ENCODE data around the gene ALDH5A1.
A peak's percentile ranks its signal among the peaks of the same experiment; 100 is the strongest.

Gene ALDH5A1

DNA sequence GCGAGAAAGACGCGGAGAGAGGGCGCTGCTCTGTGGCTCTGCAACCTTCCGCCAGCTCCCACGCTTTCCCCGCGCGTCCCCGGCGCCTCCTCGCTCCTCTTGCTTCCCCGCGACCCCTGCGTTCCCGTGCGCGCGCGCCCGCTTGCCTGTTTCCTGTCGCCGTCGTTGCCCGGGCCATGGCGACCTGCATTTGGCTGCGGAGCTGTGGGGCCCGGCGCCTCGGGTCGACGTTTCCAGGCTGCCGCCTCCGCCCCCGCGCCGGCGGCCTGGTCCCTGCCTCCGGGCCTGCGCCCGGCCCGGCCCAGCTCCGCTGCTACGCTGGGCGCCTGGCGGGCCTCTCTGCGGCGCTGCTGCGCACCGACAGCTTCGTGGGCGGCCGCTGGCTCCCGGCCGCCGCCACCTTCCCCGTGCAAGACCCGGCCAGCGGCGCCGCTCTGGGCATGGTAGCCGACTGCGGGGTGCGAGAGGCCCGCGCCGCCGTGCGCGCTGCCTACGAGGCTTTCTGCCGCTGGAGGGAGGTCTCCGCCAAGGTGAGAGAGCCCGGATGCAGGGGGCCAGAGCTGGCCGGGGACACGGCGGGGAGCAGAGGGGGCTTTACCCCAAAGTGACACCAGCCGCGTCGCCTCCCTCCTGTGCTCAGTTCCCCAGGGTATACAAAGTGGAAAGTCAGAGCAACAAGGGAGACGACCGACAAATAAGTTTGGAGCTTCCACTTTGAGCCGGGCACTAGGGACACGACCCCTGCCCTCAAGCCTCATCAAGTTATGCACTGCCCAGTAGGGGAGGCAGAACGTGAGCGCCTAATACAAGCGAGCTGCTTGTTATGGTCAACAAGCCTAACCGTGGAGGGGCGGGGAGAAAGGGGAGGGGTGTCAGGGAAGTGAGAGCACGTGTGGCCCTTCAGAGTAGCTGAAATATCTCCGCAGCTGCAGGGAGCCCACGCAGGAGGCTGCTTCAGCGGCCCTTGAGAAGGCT is at the start of gene ALDH5A1:
TSS of gene ALDH5A1 (plus strand) at position 149 of the 975 bp plus-strand sequence. CDS start at position 177, 28 bp downstream.
- DNase-seq, result peak; percentile 80 to 81

DNA sequence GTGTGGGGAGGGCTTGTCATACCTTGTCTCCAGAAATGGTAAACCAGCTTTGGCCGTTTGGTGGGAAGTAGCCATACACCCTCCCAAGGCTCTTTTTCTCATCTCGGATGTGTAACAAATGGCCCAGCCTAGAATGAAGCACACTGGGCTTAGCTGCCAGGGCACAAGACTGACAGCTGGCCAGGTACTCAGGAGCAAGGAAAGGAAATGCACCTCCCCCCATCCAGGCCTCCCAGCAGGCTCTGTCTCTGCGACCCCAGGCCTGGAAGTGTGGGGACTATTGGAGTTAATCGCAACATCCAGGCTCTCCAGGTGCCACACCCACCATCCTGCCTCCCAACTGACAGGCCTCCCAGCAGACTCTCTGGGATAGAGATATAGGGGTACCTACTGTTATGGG is 49.1 kb upstream of the ALDH5A1 start:
- no peak for DNase-seq

DNA sequence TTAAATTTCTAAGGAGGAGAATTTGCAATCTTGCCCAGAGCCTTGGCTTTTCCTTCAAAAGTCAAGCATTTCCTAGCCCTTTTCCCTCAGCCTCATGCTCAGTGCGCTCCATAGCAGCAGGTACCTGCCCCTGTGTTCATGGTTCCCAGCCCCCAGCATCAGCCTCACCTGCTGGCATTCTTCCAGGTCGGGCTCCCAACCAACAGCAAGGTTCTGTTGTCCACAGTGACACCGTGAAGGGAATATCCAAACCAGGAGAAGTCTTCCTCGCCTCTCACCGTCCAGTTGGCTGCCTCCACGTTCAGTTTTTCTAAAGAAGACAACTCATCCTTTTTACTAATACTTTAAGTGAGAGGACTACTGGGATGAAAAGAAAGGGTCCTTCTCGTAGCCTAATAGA is 48.1 kb upstream of the ALDH5A1 start:
- DNase-seq, result no peak

DNA sequence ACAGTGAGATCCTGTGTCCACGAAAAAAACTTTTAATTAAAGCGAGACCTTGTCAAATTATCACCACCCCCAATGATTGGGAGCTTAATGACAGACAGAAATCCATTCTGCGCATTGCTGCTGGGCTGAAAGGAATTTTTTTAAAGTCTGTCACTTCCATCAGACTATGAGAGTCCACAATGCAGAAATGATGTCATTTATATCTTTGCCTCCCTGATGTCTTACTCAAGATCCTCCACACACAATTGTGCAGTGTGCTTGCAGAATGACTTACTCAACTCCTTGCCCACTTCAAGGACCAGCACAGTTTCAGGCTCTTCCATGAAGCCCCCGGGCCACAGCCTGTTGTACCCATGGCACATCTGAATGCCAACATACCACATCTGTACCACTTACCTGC is 46.4 kb upstream of the ALDH5A1 start:
- no peak for DNase-seq

DNA sequence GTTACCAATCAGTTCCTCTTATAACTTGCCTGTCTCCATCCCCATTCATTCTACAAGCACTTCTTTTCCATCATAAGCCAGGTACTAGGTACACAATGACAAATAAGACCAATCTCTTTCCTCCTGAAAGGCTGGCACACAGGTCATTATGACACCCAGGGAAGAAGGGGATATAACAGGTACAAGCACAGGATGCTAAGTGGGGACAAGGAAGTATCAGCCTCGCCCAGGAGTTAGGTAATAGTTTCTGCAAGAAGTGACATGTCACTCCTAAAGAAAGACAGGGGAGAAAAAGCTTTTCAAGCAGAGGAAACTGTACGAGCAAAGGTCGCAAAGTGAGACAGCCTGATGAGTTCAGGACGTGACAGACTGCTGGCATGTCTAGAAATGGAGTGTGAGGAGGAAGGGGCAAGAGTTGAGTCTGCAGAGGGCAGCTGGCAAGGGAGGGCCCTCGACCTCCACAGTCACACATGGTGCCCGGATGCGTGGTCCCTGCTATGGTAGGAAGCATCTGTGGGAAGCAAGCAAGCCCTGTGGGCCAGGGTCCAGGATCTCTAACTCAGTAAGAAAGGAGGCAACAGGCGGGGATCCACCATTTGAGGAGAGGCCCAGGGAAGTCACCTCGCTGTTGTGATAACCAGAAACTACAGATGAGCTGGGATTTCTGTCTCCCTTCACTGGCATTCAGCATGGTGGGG is 45.8 kb upstream of the ALDH5A1 start:
- no peak for DNase-seq

DNA sequence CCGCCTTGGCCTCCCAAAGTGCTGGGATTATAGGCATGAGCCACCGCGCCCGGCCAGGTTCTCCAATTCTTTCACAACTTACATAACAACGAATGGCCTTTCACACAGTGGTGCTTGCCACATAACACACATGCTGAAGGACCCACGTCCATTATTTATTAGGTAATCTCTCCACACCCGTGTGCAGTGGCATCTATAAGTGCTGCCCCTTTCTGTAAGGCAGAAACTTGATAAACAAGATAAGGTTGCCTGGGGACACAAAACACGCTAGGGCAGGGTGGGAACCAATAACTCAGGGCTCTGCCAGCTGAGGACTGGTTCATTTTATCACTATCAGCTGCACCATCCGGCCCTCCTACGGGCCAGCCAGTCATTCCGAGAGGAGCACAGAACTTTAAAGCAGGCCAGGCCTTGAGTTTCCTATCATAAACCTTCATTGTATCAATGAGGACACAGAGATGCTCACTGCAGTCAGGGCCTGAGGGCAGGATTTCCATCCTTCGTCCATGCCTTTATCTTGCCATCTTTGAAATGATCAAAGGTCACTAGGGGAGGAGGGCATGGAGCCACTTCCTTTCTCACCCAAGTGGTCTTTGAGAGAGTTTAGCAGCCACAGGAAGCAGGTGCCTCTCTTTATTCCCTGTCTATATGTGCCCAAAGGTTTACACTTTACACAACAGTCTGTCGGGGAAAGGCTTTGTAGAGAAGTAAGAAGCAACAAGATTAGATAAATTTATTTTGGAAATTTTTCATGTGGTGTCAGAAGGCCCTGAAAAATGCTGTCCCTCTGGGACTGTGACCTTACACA is 43.0 kb upstream of the ALDH5A1 start:
- no peak for DNase-seq

DNA sequence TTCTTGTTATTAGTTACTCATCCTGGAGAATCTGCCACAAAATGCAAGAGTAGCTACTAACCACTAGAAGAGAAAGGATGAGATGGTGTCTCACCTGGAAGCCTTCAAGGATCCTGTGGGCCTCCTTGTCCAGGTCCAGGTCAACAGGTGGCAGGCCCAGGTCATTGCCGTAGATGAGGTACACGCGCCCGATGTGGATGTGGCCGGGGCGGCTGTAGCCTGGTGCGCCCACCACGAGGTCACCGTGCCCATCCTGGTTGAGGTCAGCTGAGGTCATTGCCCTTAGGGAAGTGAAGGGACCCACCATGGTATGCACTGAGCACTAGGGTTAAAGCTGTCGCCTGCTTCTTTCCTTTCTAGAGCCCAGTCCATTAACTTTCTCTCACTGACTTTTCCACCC is 40.8 kb upstream of the ALDH5A1 start:
- DNase-seq, result no peak

DNA sequence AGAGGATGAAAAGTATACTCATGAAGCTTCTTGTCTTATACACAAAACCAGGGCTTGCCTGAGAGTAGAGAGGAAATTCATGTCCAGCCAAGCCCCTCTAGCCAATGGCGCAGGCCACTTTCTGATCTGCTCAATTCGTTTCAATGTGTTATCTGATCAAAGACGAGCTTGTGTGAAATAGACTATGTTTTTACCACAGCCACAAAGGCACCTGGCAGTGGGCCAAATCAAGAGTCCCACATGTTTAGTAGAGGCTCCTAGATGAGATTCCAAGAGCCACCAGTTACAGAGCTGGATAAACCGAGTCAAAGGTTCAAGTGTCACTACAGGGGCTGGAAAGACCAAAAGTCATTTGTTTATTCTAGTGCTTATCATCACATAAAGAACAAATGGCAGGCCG is 40.3 kb upstream of the ALDH5A1 start:
- no peak for DNase-seq

DNA sequence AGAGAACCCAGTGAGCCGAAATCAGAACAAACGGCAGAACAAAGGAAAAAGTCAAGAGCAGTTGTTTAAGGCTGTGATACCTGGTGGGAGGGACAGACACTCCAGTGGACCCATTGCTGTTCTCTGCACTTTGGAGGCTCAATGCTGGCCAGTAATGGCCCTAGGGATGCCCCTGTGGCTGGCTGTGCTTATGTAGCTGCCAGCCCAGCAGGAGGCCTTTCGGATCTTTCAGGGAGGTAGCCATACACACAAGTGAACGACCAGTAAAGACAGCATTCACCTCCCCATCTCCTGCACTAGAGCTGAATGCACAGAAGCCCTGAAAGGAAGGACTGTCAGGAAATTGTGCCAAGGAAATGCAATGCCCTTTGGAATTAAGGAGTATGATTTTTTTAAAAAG is 39.7 kb upstream of the ALDH5A1 start:
- DNase-seq, result no peak

DNA sequence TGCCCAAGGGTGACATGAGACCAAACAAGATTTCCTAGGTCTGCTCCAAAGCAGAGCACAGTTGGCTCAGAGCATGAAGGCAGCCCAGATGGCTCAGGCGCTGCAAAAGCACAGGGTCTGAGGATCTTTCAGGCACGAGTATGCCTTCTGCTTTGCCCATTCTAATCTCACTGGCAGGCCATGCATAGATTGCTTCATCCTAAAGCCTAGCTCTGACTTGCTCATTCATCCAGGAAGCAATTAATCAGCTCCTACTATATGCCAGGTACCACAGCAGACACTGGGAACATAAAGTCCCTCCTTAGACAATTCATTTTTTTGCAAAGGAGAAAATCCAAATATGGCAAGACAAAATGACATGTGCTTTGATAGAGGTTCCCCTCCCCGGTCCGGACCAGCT is 36.6 kb upstream of the ALDH5A1 start:
- no peak for DNase-seq

DNA sequence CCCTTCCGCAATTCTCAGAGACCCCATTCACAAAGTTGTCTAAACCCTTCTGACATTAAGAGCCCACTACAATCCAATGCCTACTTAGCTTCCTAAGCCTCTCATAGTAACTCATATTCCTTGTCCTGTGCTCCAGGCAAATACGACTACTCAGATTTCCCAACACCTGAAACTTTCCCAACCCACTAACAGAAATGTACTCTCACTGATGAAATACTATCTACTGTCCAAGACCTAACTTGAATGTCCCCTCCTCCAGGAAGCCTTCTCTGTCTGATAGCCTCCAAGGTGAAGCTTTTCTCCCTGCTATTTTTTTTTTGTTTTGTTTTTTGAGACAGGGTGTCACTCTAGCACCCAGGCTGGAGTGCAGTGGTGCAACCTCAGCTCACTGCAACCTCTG is 35.8 kb upstream of the ALDH5A1 start:
- DNase-seq, result no peak

DNA sequence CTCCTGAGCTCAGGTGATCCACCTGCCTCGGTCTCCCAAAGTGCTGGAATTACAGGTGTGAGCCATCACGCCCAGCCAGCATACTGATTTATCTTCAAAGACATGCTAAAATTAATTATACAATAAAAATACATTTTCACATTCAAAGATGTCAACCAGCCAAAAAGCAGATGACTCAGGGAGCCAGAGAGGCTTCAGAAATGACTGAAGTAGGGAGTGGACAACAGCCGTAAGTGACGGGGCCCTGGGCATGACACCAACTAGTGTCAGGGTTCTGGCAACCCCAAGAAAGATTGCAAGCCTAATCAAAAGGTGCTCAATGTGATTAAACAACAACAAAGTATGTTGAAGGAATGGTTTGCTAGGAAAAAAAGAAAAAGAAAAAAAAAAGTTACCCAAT is 33.8 kb upstream of the ALDH5A1 start:
- no peak for DNase-seq

DNA sequence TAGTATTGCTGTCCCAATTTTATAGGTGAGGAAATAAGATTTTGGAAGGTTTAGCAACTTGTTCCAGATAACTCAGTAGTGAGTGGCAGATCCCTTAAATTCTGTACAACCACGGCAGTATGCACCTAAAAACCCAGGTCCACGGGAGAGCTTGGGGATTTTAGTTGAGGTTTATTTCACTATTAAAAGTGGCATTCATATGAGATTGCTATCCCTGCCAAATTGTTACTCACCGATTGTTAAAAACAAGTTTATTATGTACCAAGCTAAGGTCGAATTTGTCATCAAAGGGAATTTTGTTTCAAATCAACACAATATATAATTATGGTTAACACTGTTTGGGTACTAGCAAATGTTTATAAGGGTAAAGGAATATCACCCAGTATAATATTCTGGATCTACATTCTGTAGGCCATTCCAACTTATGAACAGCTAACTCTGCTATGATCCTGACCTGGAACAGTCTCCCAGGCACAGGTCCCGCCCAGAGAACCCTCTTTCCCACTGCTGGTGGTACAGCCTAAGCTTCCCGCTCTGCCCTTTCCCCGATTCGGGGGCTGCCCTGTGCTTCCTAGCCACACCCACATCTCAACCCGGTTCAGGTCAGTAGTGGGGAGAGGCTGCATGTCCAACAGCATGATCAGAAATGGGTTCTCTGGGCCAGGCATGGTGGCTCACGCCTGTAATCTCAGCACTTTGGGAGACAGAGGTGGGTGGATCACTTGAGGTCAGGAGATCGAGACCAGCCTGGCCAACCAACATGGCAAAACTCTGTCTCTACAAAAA is 30.3 kb upstream of the ALDH5A1 start:
- DNase-seq, result no peak

DNA sequence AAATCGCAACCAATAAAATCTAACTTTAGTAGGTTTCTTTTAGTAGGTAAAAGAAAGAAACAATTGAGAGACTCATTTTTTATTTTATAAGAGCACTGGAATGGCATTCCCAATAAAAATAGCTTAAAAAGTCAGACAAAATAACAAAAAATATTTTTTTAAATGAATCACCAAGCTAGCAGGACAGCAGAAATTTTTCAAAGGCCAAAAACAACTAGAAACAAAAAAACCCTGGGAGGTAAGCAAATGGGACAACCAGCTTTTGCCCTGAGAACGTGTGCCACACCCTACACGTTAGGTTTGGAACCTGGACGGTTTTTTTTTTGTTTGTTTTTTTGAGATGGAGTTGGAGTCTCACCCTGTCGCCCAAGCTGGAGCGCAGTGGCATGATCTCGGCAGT is 25.0 kb upstream of the ALDH5A1 start:
- no peak for DNase-seq

DNA sequence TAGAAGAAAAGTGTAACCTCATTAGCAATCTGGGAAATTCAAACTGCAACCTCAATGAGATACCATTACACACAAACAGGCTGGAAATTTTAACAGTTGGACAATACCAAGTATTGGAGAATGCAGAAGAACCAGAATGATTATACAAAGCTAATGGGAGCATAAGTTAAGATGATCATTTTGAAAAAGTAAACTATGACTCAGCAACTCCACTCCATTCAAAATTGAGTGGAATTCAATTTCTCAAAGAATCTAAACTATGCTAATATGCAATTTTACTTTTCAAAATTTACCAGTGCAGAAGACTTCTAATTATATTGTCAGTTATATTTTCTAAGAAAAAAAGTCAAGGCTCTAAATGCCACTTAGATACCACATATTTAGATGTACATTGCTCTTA is 22.6 kb upstream of the ALDH5A1 start:
- no peak for DNase-seq

DNA sequence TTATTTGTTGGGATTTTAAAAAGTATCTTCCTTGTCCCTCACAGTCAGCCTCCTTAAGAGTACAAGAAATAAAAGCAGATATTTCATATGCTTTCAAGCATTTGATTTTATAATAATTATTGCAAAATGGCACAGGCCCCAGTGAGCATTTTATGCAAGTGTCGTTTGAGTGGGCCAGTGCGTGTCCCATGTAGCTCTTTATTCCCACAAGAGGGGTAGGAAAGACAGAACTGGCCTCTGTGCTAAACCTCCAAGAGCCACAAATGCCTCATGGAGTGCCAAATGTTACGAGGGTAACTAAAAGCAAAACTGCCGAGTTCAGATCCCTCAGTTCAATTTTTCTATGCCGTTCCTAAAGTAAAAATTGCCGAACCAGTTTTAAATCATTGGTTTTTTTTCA is 18.1 kb upstream of the ALDH5A1 start:
- no peak for DNase-seq

DNA sequence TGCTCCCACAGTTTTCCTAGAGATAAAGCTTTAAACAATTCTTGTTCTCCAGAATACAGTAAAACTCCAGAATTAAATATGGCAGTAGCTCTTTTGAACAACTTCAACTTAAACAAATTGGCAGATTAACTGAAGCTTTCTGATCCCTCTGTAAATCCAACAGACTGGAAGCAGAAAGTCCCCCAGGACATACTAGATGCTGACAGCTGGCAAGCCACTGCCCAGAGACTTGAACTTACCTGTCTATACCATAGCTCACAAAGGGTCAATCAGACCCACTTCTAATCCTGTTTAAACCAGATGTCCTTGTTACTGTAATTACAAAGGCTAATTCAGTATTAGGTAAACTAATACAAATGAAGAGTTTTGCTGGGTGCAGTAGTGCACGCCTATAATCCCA is 17.7 kb upstream of the ALDH5A1 start:
- DNase-seq, result no peak

DNA sequence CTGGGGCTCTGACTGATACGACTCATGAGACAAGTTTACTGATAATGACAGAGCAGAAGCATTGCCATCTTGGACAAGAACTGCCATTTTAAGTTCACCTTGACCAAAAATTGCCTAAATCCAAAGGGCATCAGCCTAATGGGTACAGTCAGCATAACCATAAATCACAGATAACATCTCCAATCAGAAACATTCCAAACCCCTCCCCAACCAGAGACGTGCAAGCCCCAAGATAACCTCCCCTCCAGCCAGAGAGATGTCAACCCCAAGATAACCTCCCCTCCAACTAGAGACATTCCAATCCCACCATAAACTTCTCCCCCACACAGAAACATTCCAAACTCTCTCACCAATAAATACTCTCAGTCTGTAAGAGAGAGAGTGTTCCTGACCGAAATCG is 15.9 kb upstream of the ALDH5A1 start:
- no peak for DNase-seq

DNA sequence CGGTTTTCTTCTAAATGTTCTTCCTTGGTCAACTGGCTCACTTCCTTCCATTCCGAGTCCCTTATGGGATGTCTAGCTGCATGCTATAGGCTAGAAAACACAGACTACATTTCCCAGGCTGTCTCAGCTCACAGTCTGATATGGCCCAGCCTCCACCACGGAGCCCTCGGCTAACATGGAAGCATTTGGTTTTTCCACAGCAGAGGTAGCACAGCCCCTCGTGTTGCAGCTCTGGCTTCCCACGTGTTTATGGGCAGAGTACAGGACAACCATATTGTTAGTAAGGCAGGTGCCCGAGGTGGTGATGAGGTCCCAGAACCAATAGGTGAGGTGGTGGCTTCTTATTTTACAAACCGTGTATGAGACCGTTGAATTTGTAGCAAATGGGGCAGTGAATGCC is 14.1 kb upstream of the ALDH5A1 start:
- DNase-seq, result no peak

DNA sequence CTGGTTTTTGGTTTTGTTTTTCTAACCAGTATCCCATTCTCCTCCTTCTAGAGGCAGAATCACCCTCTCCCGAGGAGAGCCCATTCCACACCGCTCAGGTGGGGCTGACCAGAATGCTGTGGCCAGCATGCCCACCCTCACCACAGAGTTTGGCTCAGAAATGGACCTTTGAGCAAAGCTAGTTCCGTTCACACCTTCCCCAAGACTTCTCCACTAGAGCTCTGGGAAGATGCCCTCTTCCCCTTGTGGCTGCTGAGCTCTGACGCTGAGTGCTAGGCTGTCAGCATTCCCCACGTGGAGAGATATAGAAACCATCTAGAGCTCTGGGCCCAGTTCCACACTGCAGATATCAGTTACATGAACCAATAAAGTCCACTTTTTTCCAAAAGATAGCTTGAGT is 13.3 kb upstream of the ALDH5A1 start:
- no peak for DNase-seq

DNA sequence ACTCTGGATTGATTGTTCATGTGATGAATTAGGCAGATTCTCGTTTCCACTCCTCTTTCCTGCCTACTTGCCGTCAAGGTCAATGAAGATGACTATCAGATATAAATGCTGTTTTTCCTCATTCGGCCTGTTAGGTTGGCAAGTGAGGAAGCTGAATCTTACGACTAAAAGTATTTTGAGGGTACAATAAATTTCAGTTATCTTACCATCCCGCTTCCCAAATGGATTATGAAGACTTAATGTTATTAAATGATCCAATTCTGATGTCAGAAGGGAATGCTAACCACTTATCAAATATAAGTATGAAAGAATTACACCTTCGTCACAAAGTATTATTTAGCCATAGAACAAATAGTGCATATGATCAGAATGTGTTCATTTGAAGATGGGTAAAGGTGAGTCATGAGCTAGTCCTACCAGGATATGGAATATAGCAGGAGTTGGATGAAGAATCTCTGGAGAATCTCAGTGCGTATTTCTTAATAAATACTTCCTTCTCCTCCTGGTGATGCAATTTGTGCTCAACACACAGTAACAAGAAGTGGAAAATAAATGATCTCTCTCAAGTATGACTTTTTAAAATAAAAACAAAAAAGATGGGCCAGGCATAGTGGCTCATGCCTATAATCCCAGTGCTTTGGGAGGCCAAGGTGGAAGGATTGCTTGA is 10.0 kb upstream of the ALDH5A1 start:
- DNase-seq, result no peak

DNA sequence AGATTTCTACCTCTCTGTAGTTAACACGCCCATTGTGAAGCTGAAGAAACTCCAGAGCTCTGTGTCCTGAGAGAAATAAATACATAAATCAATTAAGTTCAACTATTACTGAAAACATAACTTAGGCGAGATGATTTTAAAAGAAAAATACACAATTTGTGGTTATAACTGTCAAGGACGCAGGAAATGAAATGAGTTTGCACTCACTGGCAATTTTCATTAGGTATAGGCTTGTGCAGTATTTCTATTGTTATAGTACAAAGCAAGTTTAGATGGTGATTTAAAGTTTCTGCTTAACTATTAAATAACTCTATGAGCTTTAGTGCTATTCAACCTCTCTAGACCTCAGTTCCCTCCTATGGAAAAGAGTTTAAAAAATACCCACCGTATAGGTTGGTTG is 8.7 kb upstream of the ALDH5A1 start:
- DNase-seq, result no peak
